ENCODE results near the gene PHKA1.
"Not testable (repeated sequence)": the region's sequence is repeated elsewhere in the genome, so short reads cannot be mapped to it uniquely, and the experiment has no call there.

PHKA1 gene

GRCh38 chrX:72591038-72591437, 123.1 kb downstream of the PHKA1 start:
- DNase-seq (ENCODE audit: low read depth, low spot score); H3K4me3 ChIP-seq (ENCODE audit: low read length): not testable (repeated sequence)

GRCh38 chrX:72584163-72584562, 129.9 kb downstream of the PHKA1 start:
- no peak for DNase-seq (ENCODE audit: low read depth, low spot score)
- no peak overlapping the region for H3K4me3 ChIP-seq (ENCODE audit: low read length)

GRCh38 chrX:72576141-72576894, 137.8 kb downstream of the PHKA1 start:
- H3K4me3 ChIP-seq (ENCODE audit: low read length), result no peak overlapping the region
- no peak for DNase-seq (ENCODE audit: low read depth, low spot score)

GRCh38 chrX:72573158-72573511, 141.0 kb downstream of the PHKA1 start:
- DNase-seq (ENCODE audit: low read depth, low spot score), result no peak
- peak overlapping the region; percentile 67 for H3K4me3 ChIP-seq (ENCODE audit: low read length)

GRCh38 chrX:72572248-72573157, 141.6 kb downstream of the PHKA1 start, which contains the start of gene HDAC8:
TSS of gene HDAC8 (minus strand) at chrX:72572843. CDS start at chrX:72572761, 82 bp downstream.
- DNase-seq (ENCODE audit: low read depth, low spot score), result peak; percentile 67

GRCh38 chrX:72569786-72570185, 144.3 kb downstream of the PHKA1 start:
- no peak for DNase-seq (ENCODE audit: low read depth, low spot score)
- H3K4me3 ChIP-seq (ENCODE audit: low read length), result no peak overlapping the region

More at GRCh38 chrX:72572248-72573157, 141.6 kb downstream of the PHKA1 start, which contains the start of gene HDAC8:
- H3K4me3 ChIP-seq (ENCODE audit: low read length), result peak within 1 kb of the TSS; percentile 67

- DNase-seq (ENCODE audit: low read depth, low spot score), result peak; percentile 18
- no peak overlapping the region for H3K4me3 ChIP-seq (ENCODE audit: low read length)
Observed at GRCh38 chrX:72568406-72569092, 145.6 kb downstream of the PHKA1 start.

- no peak for DNase-seq (ENCODE audit: low read depth, low spot score)
- H3K4me3 ChIP-seq (ENCODE audit: low read length), result no peak overlapping the region
Observed at GRCh38 chrX:72566448-72566847, 147.7 kb downstream of the PHKA1 start.

- DNase-seq (ENCODE audit: low read depth, low spot score); H3K4me3 ChIP-seq (ENCODE audit: low read length): not testable (repeated sequence)
Observed at GRCh38 chrX:72559655-72560054, 154.5 kb downstream of the PHKA1 start.

GRCh38 chrX:72554448-72555140, 159.5 kb downstream of the PHKA1 start:
- H3K4me3 ChIP-seq (ENCODE audit: low read length), result no peak overlapping the region
- DNase-seq (ENCODE audit: low read depth, low spot score), result no peak

GRCh38 chrX:72552443-72552842, 161.7 kb downstream of the PHKA1 start:
- not testable (repeated sequence) for H3K4me3 ChIP-seq (ENCODE audit: low read length)

GRCh38 chrX:72545990-72546389, 168.1 kb downstream of the PHKA1 start:
- no peak overlapping the region for H3K4me3 ChIP-seq (ENCODE audit: low read length)
- DNase-seq (ENCODE audit: low read depth, low spot score), result no peak

More at GRCh38 chrX:72552443-72552842, 161.7 kb downstream of the PHKA1 start:
- DNase-seq (ENCODE audit: low read depth, low spot score), result not testable (repeated sequence)

GRCh38 chrX:72540318-72540717, 173.8 kb downstream of the PHKA1 start:
- H3K4me3 ChIP-seq (ENCODE audit: low read length), result no peak overlapping the region
- peak; percentile 6 for DNase-seq (ENCODE audit: low read depth, low spot score)

- H3K4me3 ChIP-seq (ENCODE audit: low read length), result no peak overlapping the region
- DNase-seq (ENCODE audit: low read depth, low spot score), result no peak
Observed at GRCh38 chrX:72539822-72540221, 174.3 kb downstream of the PHKA1 start.

GRCh38 chrX:72536542-72536941, 177.6 kb downstream of the PHKA1 start:
- no peak for DNase-seq (ENCODE audit: low read depth, low spot score)

GRCh38 chrX:72532366-72532765, 181.7 kb downstream of the PHKA1 start:
- no peak overlapping the region for H3K4me3 ChIP-seq (ENCODE audit: low read length)
- no peak for DNase-seq (ENCODE audit: low read depth, low spot score)

More at GRCh38 chrX:72536542-72536941, 177.6 kb downstream of the PHKA1 start:
- H3K4me3 ChIP-seq (ENCODE audit: low read length), result no peak overlapping the region

Measured in Jurkat, Clone E6-1 (cell line).